Cardiac muscle cell (in vitro differentiated cells and primary cell): ENCODE data around the gene RAD51D. TPM values are rescaled to one million over a fixed set of nuclear protein-coding genes. Genes with fewer than 3 reads are reported as not detected.

Experiments used
- DNase-seq, 2 donors: peaks; one replicate each; pipeline versions ENCODE4 v3.0.0 to v3.0.0-alpha.2; 2010 to 2017; ENCODE audit warnings: low read depth in 1 of 2, low spot score in 1 of 2
- H3K27ac ChIP-seq: fragments of 200-600 bp; sonication (generic); 2 replicates; pipeline ENCODE4 v1.5.1; 2016
- H3K27me3 ChIP-seq: fragments of 200-600 bp; sonication (generic); 2 replicates; pipeline ENCODE4 v1.6.0; 2016; ENCODE audit warnings: control low read depth
- H3K36me3 ChIP-seq: fragments of 200-600 bp; sonication (generic); 2 replicates; pipeline ENCODE4 v1.5.1; 2016; ENCODE audit warnings: control low read depth
- H3K4me1 ChIP-seq: fragments of 200-600 bp; sonication (generic); 2 replicates; pipeline ENCODE4 v1.8.1; 2017; ENCODE audit warnings: low read depth, mild to moderate bottlenecking, mixed run types
- H3K4me3 ChIP-seq: fragments of 200-600 bp; sonication (generic); 2 replicates; pipeline ENCODE4 v1.5.1; 2016; ENCODE audit warnings: mild to moderate bottlenecking
- H3K9me3 ChIP-seq: fragments of 200-600 bp; sonication (generic); 2 replicates; pipeline ENCODE4 v1.5.1; 2017; ENCODE audit warnings: low read depth, mild to moderate bottlenecking, control low read depth
- CTCF ChIP-seq: IDR thresholded peaks from 2 replicates; pipeline ENCODE4 v1.5.1; 2012; ENCODE audit warnings: low read depth, mild to moderate bottlenecking, low read length
- polyA plus RNA-seq: library from polyadenylated mRNA; unstranded; fragments of >200 nt; fragmentation: Nextera tagmentation; extraction: Ambion mirVana; gene quantifications from 2 replicates; pipeline ENCODE4 v1.2.1, GENCODE V29; 2016
- total RNA-seq: library from RNA; depleted of rRNA; stranded (reverse); fragments of >200 nt; gene quantifications from 2 replicates; pipeline ENCODE4 v1.2.3, GENCODE V29; 2016

RAD51D gene
- total and polyA plus RNA-seq, 2 experiments from 2014 or later: 5.8 to 14.0 TPM

GRCh38 chr17:35089586-35090296 lies 29.9 kb downstream of the RAD51D start:
- H3K36me3 ChIP-seq: no peaks in the 10 kb centered on the region
- peak; percentile 12 for TF ChIP-seq CTCF
- H3K4me1 ChIP-seq: peaks cover 8% of the 10 kb centered on the region
- no peak overlapping the region for H3K27ac ChIP-seq
- no peaks in the 10 kb centered on the region for H3K9me3 ChIP-seq
- peak overlapping the region; percentile 64 for H3K4me3 ChIP-seq
- peak; percentile 7 to 55 for DNase-seq
- no peaks in the 10 kb centered on the region for H3K27me3 ChIP-seq

- no peaks in the 10 kb centered on the region for H3K36me3 ChIP-seq
- peak; percentile 74 for TF ChIP-seq CTCF
- peak overlapping the region; percentile 64 for H3K4me3 ChIP-seq
- H3K27me3 ChIP-seq: no peaks in the 10 kb centered on the region
- peaks cover 8% of the 10 kb centered on the region for H3K4me1 ChIP-seq
- peak; percentile 87 to 93 for DNase-seq
- H3K27ac ChIP-seq: peak overlapping the region; percentile 35
- no peaks in the 10 kb centered on the region for H3K9me3 ChIP-seq
Observed at GRCh38 chr17:35088881-35089585, 30.6 kb downstream of the RAD51D start.

DNA sequence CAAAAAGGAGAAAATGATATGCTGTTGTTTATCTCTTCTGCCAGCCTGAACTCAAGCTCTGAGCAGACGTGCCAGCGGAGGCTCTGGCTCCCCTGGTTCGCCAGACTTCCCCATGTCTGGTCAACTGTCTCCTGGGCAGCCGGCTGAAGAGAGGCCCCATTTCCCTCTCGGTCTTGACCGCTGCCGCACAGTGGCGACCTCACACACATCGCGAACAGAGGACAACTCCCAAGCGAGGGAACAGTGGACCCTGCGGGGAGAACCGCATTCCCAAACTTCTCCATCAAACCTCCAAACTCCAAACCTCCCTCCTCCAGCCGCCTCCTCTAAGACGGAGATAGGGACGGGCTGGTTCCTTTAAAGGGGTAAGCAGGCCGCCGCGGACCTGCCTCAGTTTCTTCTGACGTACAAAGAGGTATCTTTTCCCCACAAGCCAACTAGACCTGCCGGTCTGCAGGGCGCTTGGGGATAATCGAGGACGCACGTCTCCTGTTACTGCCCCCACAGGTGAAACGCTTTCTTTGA lies 31.2 kb downstream of the RAD51D start:
- no peaks in the 10 kb centered on the region for H3K27me3 ChIP-seq
- no peak for TF ChIP-seq CTCF
- peaks cover 8% of the 10 kb centered on the region for H3K4me1 ChIP-seq
- peak overlapping the region; percentile 64 for H3K4me3 ChIP-seq
- H3K36me3 ChIP-seq: no peaks in the 10 kb centered on the region
- peak; percentile 54 to 70 for DNase-seq
- peak overlapping the region; percentile 35 for H3K27ac ChIP-seq
- no peaks in the 10 kb centered on the region for H3K9me3 ChIP-seq

DNA sequence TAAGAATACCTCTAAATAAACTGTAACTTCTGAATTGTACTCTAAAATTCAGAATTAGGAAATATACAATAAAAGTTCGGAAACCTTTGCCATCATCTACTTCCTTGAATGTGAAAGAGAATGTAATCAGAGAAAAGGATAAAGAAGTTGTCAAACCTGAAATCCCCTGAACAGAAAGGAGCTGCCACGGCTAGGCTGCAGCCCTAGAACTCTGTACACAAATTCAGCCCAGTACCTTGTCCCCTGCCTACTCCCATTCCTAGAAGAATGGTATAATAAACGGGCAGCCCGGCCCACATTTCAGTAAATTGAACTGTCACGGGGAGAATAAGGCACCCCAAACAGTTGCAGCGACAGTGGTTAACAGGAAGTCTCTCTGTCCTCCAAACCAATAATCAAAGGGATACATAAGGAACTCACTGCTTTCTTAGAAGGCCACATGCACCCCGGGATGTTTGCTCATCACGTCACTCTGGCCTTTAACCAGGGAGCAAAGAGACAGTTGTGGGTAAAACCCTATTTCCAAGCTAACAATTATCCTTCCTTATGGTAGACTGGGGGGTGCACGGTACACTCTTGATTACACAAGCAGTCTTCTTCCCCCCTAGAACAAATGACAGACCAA lies 31.8 kb downstream of the RAD51D start:
- no peak for TF ChIP-seq CTCF

GRCh38 chr17:35086931-35087573 lies 32.6 kb downstream of the RAD51D start:
- H3K4me3 ChIP-seq: no peak overlapping the region
- peaks cover 8% of the 10 kb centered on the region for H3K4me1 ChIP-seq
- H3K27me3 ChIP-seq: no peaks in the 10 kb centered on the region
- no peak for TF ChIP-seq CTCF
- H3K36me3 ChIP-seq: no peaks in the 10 kb centered on the region
- DNase-seq: no peak
- no peak overlapping the region for H3K27ac ChIP-seq
- no peaks in the 10 kb centered on the region for H3K9me3 ChIP-seq

More for the DNA sequence above, 31.8 kb downstream of the RAD51D start:
- Histone ChIP-seq H3K4me3 (peak overlapping the region; percentile 64), H3K4me1 (peaks cover 8% of the 10 kb centered on the region), H3K36me3 (no peaks in the 10 kb centered on the region), H3K27me3 (no peaks in the 10 kb centered on the region), H3K9me3 (no peaks in the 10 kb centered on the region), H3K27ac (peak overlapping the region; percentile 35)
- DNase-seq: peak in 1 of 2 donors; percentile 5
